H9 (cell line): ENCODE measurements around the gene NDUFV3. TPM values are rescaled to one million over a fixed set of nuclear protein-coding genes. Genes with fewer than 3 reads are reported as not detected.

ENCODE experiments used
- DNase-seq: peaks from one replicate; pipeline ENCODE4 v3.0.0-alpha.2; 2017
- H2AFZ ChIP-seq: one replicate; pipeline ENCODE4 v1.6.1; 2013; ENCODE audit warnings: mild to moderate bottlenecking, low read length, control low read depth, moderate library complexity
- H2AK5ac ChIP-seq: 2 replicates; pipeline ENCODE4 v1.6.1; 2013; ENCODE audit warnings: low read length, control low read depth, mixed read lengths; ENCODE audit not compliant: insufficient read length
- H2BK120ac ChIP-seq: one replicate; pipeline ENCODE4 v1.6.1; 2013; ENCODE audit warnings: low read depth, mild to moderate bottlenecking, low read length, control low read depth, inconsistent platforms; ENCODE audit not compliant: poor library complexity, severe bottlenecking
- H2BK12ac ChIP-seq: 2 replicates; pipeline ENCODE4 v1.6.1; 2013; ENCODE audit warnings: low read length, control low read depth, mixed read lengths, low read depth; ENCODE audit not compliant: insufficient read length
- H2BK15ac ChIP-seq: 2 replicates; pipeline ENCODE4 v1.6.1; 2013; ENCODE audit warnings: low read depth, low read length, control low read depth
- H2BK20ac ChIP-seq: one replicate; pipeline ENCODE4 v1.6.1; 2013; ENCODE audit warnings: low read depth, mild to moderate bottlenecking, low read length, control low read depth, inconsistent platforms; ENCODE audit not compliant: poor library complexity, severe bottlenecking
- H2BK5ac ChIP-seq: 2 replicates; pipeline ENCODE4 v1.6.1; 2013; ENCODE audit warnings: low read length, control low read depth, mixed read lengths; ENCODE audit not compliant: insufficient read length
- H3K14ac ChIP-seq: 2 replicates; pipeline ENCODE4 v1.6.1; 2013; ENCODE audit warnings: low read length, control low read depth; ENCODE audit not compliant: insufficient read depth
- H3K18ac ChIP-seq: 2 replicates; pipeline ENCODE4 v1.6.1; 2013; ENCODE audit warnings: low read depth, mild to moderate bottlenecking, mixed read lengths, low read length, control low read depth; ENCODE audit not compliant: insufficient read length
- H3K23ac ChIP-seq: 2 replicates; pipeline ENCODE4 v1.6.1; 2013; ENCODE audit warnings: low read length, control low read depth, mixed read lengths, low read depth; ENCODE audit not compliant: insufficient read length
- H3K23me2 ChIP-seq: 2 replicates; pipeline ENCODE4 v1.6.1; 2013; ENCODE audit warnings: low read depth, mild to moderate bottlenecking, mixed read lengths, low read length, control low read depth; ENCODE audit not compliant: insufficient read length, poor library complexity, severe bottlenecking
- H3K27ac ChIP-seq: 2 replicates; pipeline ENCODE4 v1.5.1; 2013; ENCODE audit warnings: low read length, control low read depth, mixed read lengths, low read depth; ENCODE audit not compliant: insufficient read length
- H3K27me3 ChIP-seq: 2 replicates; pipeline ENCODE4 v1.6.1; 2013; ENCODE audit warnings: low read length, control low read depth, inconsistent platforms; ENCODE audit not compliant: insufficient read depth
- H3K4ac ChIP-seq: 2 replicates; pipeline ENCODE4 v1.6.1; 2013; ENCODE audit warnings: low read depth, mild to moderate bottlenecking, control low read depth, inconsistent platforms, low read length, moderate library complexity
- H3K4me1 ChIP-seq: 2 replicates; pipeline ENCODE4 v1.6.1; 2013; ENCODE audit warnings: low read length, control low read depth, inconsistent platforms; ENCODE audit not compliant: insufficient read depth
- H3K4me2 ChIP-seq: 2 replicates; pipeline ENCODE4 v1.6.1; 2013; ENCODE audit warnings: low read length, control low read depth, mixed read lengths; ENCODE audit not compliant: insufficient read length, insufficient read depth
- H3K56ac ChIP-seq: 2 replicates; pipeline ENCODE4 v1.6.1; 2013; ENCODE audit warnings: low read depth, mild to moderate bottlenecking, mixed read lengths, low read length, control low read depth; ENCODE audit not compliant: insufficient read length
- H3K79me1 ChIP-seq: 2 replicates; pipeline ENCODE4 v1.6.1; 2013; ENCODE audit warnings: low read depth, mild to moderate bottlenecking, moderate library complexity, low read length, control low read depth, inconsistent platforms; ENCODE audit not compliant: insufficient read depth, poor library complexity, severe bottlenecking
- H3K79me2 ChIP-seq: 2 replicates; pipeline ENCODE4 v1.6.1; 2013; ENCODE audit warnings: low read length, control low read depth, inconsistent platforms; ENCODE audit not compliant: insufficient read depth
- H3K9ac ChIP-seq: 2 replicates; pipeline ENCODE4 v1.6.1; 2013; ENCODE audit warnings: low read length, control low read depth, mixed read lengths; ENCODE audit not compliant: insufficient read length; ENCODE audit errors: extremely low read depth
- H3K9me3 ChIP-seq: one replicate; pipeline ENCODE4 v1.6.1; 2013; ENCODE audit warnings: low read depth, low read length, inconsistent platforms; ENCODE audit not compliant: control insufficient read depth
- H3T11ph ChIP-seq: one replicate; pipeline ENCODE4 v1.6.1; 2013; ENCODE audit warnings: mild to moderate bottlenecking, low read length, control low read depth, inconsistent platforms
- H4K20me1 ChIP-seq: one replicate; pipeline ENCODE4 v1.6.1; 2013; ENCODE audit not compliant: control insufficient read depth, insufficient read length, insufficient read depth
- H4K5ac ChIP-seq: 2 replicates; pipeline ENCODE4 v1.6.1; 2013; ENCODE audit warnings: low read depth, mild to moderate bottlenecking, mixed read lengths, low read length, control low read depth; ENCODE audit not compliant: insufficient read length
- H4K8ac ChIP-seq: replicated peaks from 2 replicates; pipeline ENCODE4 v1.6.1; 2013; ENCODE audit warnings: low read length, control low read depth, mixed read lengths, low read depth; ENCODE audit not compliant: insufficient read length
- H4K91ac ChIP-seq: 2 replicates; pipeline ENCODE4 v1.6.1; 2013; ENCODE audit warnings: low read depth, mild to moderate bottlenecking, moderate library complexity, mixed read lengths, low read length, control low read depth; ENCODE audit not compliant: insufficient read length
- H3K27ac Mint-ChIP-seq, 3 experiments: 2 replicates in 2 of 3; 3 replicates in 1 of 3; pipeline ENCODE4 v1.8.0; 2020 to 2021; ENCODE audit warnings: mixed read lengths in 3 of 3, mild to moderate bottlenecking in 1 of 3, moderate library complexity in 1 of 3
- H3K27me3 Mint-ChIP-seq: 2 replicates; pipeline ENCODE4 v1.8.0; 2021; ENCODE audit warnings: low read depth, mild to moderate bottlenecking, moderate library complexity, mixed read lengths
- H3K36me3 Mint-ChIP-seq, 3 experiments: 2 replicates in 2 of 3; 3 replicates in 1 of 3; pipeline ENCODE4 v1.8.0; 2020 to 2021; ENCODE audit warnings: low read depth in 3 of 3, mixed read lengths in 3 of 3; ENCODE audit not compliant: insufficient read depth in 1 of 3
- H3K4me1 Mint-ChIP-seq, 2 experiments: 2 replicates each; pipeline ENCODE4 v1.8.0; 2020; ENCODE audit warnings: mixed read lengths in 2 of 2
- H3K4me3 Mint-ChIP-seq, 2 experiments: 2 replicates in 1 of 2; 3 replicates in 1 of 2; pipeline ENCODE4 v1.8.0; 2020 to 2021; ENCODE audit warnings: mild to moderate bottlenecking in 2 of 2, mixed read lengths in 2 of 2, moderate library complexity in 1 of 2
- H3K9me3 Mint-ChIP-seq, 2 experiments: 2 replicates in 1 of 2; 3 replicates in 1 of 2; pipeline ENCODE4 v1.8.0; 2020; ENCODE audit warnings: mild to moderate bottlenecking in 2 of 2, mixed read lengths in 2 of 2, moderate library complexity in 1 of 2
- WGBS: extraction: QIAGEN DNeasy Blood & Tissue Kit; methylation state at CpG from one replicate; pipeline ENCODE4 v1.1.7; 2013; ENCODE audit warnings: missing lambda C conversion rate, low lambda C conversion rate, mixed read lengths; ENCODE audit not compliant: insufficient read length; ENCODE audit errors: extremely low coverage; 5-methylcytosine and 5-hydroxymethylcytosine counted together
- total RNA-seq: library from RNA; stranded (reverse); gene quantifications from 2 replicates; pipeline ENCODE4 v1.2.1, GENCODE V29; 2021
- TF ChIP-seq, protein P1 (sequence below): fragments of 200-600 bp; sonication (generic); conservative IDR thresholded peaks from 3 replicates; pipeline ENCODE4 v1.8.0; 2021; ENCODE audit warnings: antibody characterized with exemption, mild to moderate bottlenecking

NDUFV3 gene
- total RNA-seq, 1 experiment from 2014 or later = 35.6 TPM

DNA sequence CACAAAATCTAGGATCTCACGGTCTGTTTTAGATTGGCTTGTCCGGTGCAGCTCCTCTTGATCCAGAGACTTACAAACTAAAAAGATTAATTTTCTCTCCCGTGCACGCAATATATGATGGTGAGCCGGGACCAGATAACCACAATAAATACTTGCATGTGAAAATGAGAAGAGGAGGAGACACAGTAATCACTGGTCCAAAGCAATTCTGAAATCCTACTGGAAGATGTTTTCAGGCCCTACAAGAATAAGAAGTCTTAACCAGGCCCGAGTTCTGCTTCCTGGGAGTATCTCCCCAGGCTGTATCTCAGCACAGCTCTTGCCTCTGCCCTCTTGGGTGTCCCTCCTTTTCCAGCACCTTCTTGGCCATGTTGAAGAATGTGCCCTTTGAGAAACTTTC lies 12.8 kb upstream of the NDUFV3 start:
- Histone ChIP-seq H3K27me3 (no peaks in the 10 kb centered on the region), H3T11ph (no peak overlapping the region), H3K23me2 (peaks cover 11% of the 10 kb centered on the region), H3K23ac (no peak overlapping the region), H2BK120ac (no peak overlapping the region), H3K79me1 (no peaks in the 10 kb centered on the region), H4K8ac (no peak overlapping the region), H2AFZ (no peak overlapping the region), H2AK5ac (no peak overlapping the region), H3K56ac (no peak overlapping the region), H2BK20ac (no peak overlapping the region), H3K9me3 (no peaks in the 10 kb centered on the region), H3K79me2 (peaks cover 4% of the 10 kb centered on the region; the same call in 1 of the 2 replicates), H2BK5ac (no peak overlapping the region), H3K27ac (no peak overlapping the region), H2BK12ac (no peak overlapping the region), H2BK15ac (no peak overlapping the region), H4K5ac (no peak overlapping the region), H4K20me1 (no peaks in the 10 kb centered on the region), H3K18ac (no peak overlapping the region), H3K14ac (no peak overlapping the region), H3K4ac (no peak overlapping the region), H3K4me1 (no peaks in the 10 kb centered on the region), H3K9ac (peak overlapping the region; percentile 88), H4K91ac (no peak overlapping the region), H3K4me2 (peak overlapping the region; percentile 65)
- peak overlapping the region; percentile 91 to 99 (median 98); a peak in 6 of 7 replicates for H3K27ac Mint-ChIP-seq
- peaks cover 15 to 18% of the 10 kb centered on the region in 2 experiments for H3K4me1 Mint-ChIP-seq
- H3K27me3 Mint-ChIP-seq = no peaks in the 10 kb centered on the region; the same call in 1 of the 2 replicates
- TF ChIP-seq, protein P1, sequence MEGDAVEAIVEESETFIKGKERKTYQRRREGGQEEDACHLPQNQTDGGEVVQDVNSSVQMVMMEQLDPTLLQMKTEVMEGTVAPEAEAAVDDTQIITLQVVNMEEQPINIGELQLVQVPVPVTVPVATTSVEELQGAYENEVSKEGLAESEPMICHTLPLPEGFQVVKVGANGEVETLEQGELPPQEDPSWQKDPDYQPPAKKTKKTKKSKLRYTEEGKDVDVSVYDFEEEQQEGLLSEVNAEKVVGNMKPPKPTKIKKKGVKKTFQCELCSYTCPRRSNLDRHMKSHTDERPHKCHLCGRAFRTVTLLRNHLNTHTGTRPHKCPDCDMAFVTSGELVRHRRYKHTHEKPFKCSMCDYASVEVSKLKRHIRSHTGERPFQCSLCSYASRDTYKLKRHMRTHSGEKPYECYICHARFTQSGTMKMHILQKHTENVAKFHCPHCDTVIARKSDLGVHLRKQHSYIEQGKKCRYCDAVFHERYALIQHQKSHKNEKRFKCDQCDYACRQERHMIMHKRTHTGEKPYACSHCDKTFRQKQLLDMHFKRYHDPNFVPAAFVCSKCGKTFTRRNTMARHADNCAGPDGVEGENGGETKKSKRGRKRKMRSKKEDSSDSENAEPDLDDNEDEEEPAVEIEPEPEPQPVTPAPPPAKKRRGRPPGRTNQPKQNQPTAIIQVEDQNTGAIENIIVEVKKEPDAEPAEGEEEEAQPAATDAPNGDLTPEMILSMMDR = no peak
- peaks cover 0 to 4% of the 10 kb centered on the region in 2 experiments; a peak in 1 of 5 replicates for H3K9me3 Mint-ChIP-seq
- peak overlapping the region; percentile 93 to 98 for H3K4me3 Mint-ChIP-seq
- peaks cover 11 to 33% (median 16%) of the 10 kb centered on the region in 3 experiments; a peak in 6 of 7 replicates for H3K36me3 Mint-ChIP-seq
- DNase-seq = no peak
- WGBS = no CpG with 5 or more reads among the region's 6 CpGs
